GM18498 (cell line): Measurements from ENCODE around the gene SH3TC1.

Experiments
- ATAC-seq: cut with Tn5 transposase; IDR thresholded peaks from one replicate; pipeline ENCODE4 v1.9.1; 2021; ENCODE audit warnings: mild to moderate bottlenecking, moderate library complexity; ENCODE audit not compliant: unreplicated experiment

The SH3TC1 gene

GRCh38 chr4:8241211-8241779 lies 42.2 kb downstream of the SH3TC1 start:
- no peak for ATAC-seq

- ATAC-seq: peak; percentile 77
Observed at GRCh38 chr4:8241895-8242696, 43.0 kb downstream of the SH3TC1 start.

GRCh38 chr4:8242782-8243560 lies 43.9 kb downstream of the SH3TC1 start:
- ATAC-seq: no peak

- no peak for ATAC-seq
Observed at GRCh38 chr4:8244001-8244757, 45.1 kb downstream of the SH3TC1 start.

- ATAC-seq: no peak
Observed at GRCh38 chr4:8244931-8245460, 45.9 kb downstream of the SH3TC1 start.

- no peak for ATAC-seq
Observed at GRCh38 chr4:8245884-8246833, 47.1 kb downstream of the SH3TC1 start.

- ATAC-seq: no peak
Observed at GRCh38 chr4:8247047-8247930, 48.2 kb downstream of the SH3TC1 start.

- no peak for ATAC-seq
Observed at GRCh38 chr4:8248091-8248490, 49.0 kb downstream of the SH3TC1 start.

- no peak for ATAC-seq
Observed at GRCh38 chr4:8250227-8250626, 51.1 kb downstream of the SH3TC1 start.

GRCh38 chr4:8250637-8251036 lies 51.5 kb downstream of the SH3TC1 start:
- ATAC-seq: no peak

- no peak for ATAC-seq
Observed at GRCh38 chr4:8251110-8251883, 52.2 kb downstream of the SH3TC1 start.

- no peak for ATAC-seq
Observed at GRCh38 chr4:8252301-8253173, 53.4 kb downstream of the SH3TC1 start.

GRCh38 chr4:8254076-8254475 lies 55.0 kb downstream of the SH3TC1 start:
- no peak for ATAC-seq

- ATAC-seq: no peak
Observed at GRCh38 chr4:8255698-8256441, 56.8 kb downstream of the SH3TC1 start.

GRCh38 chr4:8257854-8258253 lies 58.8 kb downstream of the SH3TC1 start:
- no peak for ATAC-seq

- no peak for ATAC-seq
Observed at GRCh38 chr4:8258552-8259212, 59.6 kb downstream of the SH3TC1 start.
